ENCODE results near the gene MYCL.
"Not testable (repeated sequence)": the region's sequence is repeated elsewhere in the genome, so short reads cannot be mapped to it uniquely, and the experiment has no call there.

Gene MYCL

GRCh38 chr1:39915499-39916129, 13.9 kb upstream of the MYCL start:
- TF ChIP-seq CTCF (IDR thresholded peaks at IDR 0.05; ENCODE audit: low read depth, low read length), result no peak
- H3K4me3 ChIP-seq (ENCODE audit: low read depth, low read length), result no peak overlapping the region

GRCh38 chr1:39913136-39913535, 11.4 kb upstream of the MYCL start:
- H3K4me3 ChIP-seq (ENCODE audit: low read depth, low read length), result not testable (repeated sequence)

- TF ChIP-seq CTCF (IDR thresholded peaks at IDR 0.05; ENCODE audit: low read depth, low read length), result no peak
- H3K4me3 ChIP-seq (ENCODE audit: low read depth, low read length), result no peak overlapping the region
These were observed 8.5 kb upstream of the MYCL start for GRCh38 chr1:39910263-39910662.

- TF ChIP-seq CTCF (IDR thresholded peaks at IDR 0.05; ENCODE audit: low read depth, low read length), result no peak
- no peak overlapping the region for H3K4me3 ChIP-seq (ENCODE audit: low read depth, low read length)
These were observed 6.8 kb upstream of the MYCL start for GRCh38 chr1:39908534-39908933.

GRCh38 chr1:39907528-39908453, 6.1 kb upstream of the MYCL start:
- no peak overlapping the region for H3K4me3 ChIP-seq (ENCODE audit: low read depth, low read length)
- no peak for TF ChIP-seq CTCF (IDR thresholded peaks at IDR 0.05; ENCODE audit: low read depth, low read length)

- H3K4me3 ChIP-seq (ENCODE audit: low read depth, low read length), result no peak overlapping the region
- no peak for TF ChIP-seq CTCF (IDR thresholded peaks at IDR 0.05; ENCODE audit: low read depth, low read length)
These were observed 3.5 kb upstream of the MYCL start for GRCh38 chr1:39905172-39905571.

GRCh38 chr1:39902460-39902807, 717 bp upstream of the MYCL start:
- H3K4me3 ChIP-seq (ENCODE audit: low read depth, low read length), result peak overlapping the region; percentile 63
- no peak; the same call in 1 of the 2 replicates for TF ChIP-seq CTCF (IDR thresholded peaks at IDR 0.05; ENCODE audit: low read depth, low read length)
